H9 (cell line): Measurements from ENCODE around the gene HSD17B3. TPM values are rescaled to one million over a fixed set of nuclear protein-coding genes. Genes with fewer than 3 reads are reported as not detected.

Experiments
- DNase-seq: peaks from one replicate; pipeline ENCODE4 v3.0.0-alpha.2; 2017
- H2AFZ ChIP-seq: one replicate; pipeline ENCODE4 v1.6.1; 2013; ENCODE audit warnings: mild to moderate bottlenecking, low read length, control low read depth, moderate library complexity
- H2AK5ac ChIP-seq: 2 replicates; pipeline ENCODE4 v1.6.1; 2013; ENCODE audit warnings: low read length, control low read depth, mixed read lengths; ENCODE audit not compliant: insufficient read length
- H2BK120ac ChIP-seq: one replicate; pipeline ENCODE4 v1.6.1; 2013; ENCODE audit warnings: low read depth, mild to moderate bottlenecking, low read length, control low read depth, inconsistent platforms; ENCODE audit not compliant: poor library complexity, severe bottlenecking
- H2BK12ac ChIP-seq: 2 replicates; pipeline ENCODE4 v1.6.1; 2013; ENCODE audit warnings: low read length, control low read depth, mixed read lengths, low read depth; ENCODE audit not compliant: insufficient read length
- H2BK15ac ChIP-seq: 2 replicates; pipeline ENCODE4 v1.6.1; 2013; ENCODE audit warnings: low read depth, low read length, control low read depth
- H2BK20ac ChIP-seq: one replicate; pipeline ENCODE4 v1.6.1; 2013; ENCODE audit warnings: low read depth, mild to moderate bottlenecking, low read length, control low read depth, inconsistent platforms; ENCODE audit not compliant: poor library complexity, severe bottlenecking
- H2BK5ac ChIP-seq: 2 replicates; pipeline ENCODE4 v1.6.1; 2013; ENCODE audit warnings: low read length, control low read depth, mixed read lengths; ENCODE audit not compliant: insufficient read length
- H3K14ac ChIP-seq: 2 replicates; pipeline ENCODE4 v1.6.1; 2013; ENCODE audit warnings: low read length, control low read depth; ENCODE audit not compliant: insufficient read depth
- H3K18ac ChIP-seq: 2 replicates; pipeline ENCODE4 v1.6.1; 2013; ENCODE audit warnings: low read depth, mild to moderate bottlenecking, mixed read lengths, low read length, control low read depth; ENCODE audit not compliant: insufficient read length
- H3K23ac ChIP-seq: 2 replicates; pipeline ENCODE4 v1.6.1; 2013; ENCODE audit warnings: low read length, control low read depth, mixed read lengths, low read depth; ENCODE audit not compliant: insufficient read length
- H3K23me2 ChIP-seq: 2 replicates; pipeline ENCODE4 v1.6.1; 2013; ENCODE audit warnings: low read depth, mild to moderate bottlenecking, mixed read lengths, low read length, control low read depth; ENCODE audit not compliant: insufficient read length, poor library complexity, severe bottlenecking
- H3K27ac ChIP-seq: 2 replicates; pipeline ENCODE4 v1.5.1; 2013; ENCODE audit warnings: low read length, control low read depth, mixed read lengths, low read depth; ENCODE audit not compliant: insufficient read length
- H3K27me3 ChIP-seq: 2 replicates; pipeline ENCODE4 v1.6.1; 2013; ENCODE audit warnings: low read length, control low read depth, inconsistent platforms; ENCODE audit not compliant: insufficient read depth
- H3K4ac ChIP-seq: 2 replicates; pipeline ENCODE4 v1.6.1; 2013; ENCODE audit warnings: low read depth, mild to moderate bottlenecking, control low read depth, inconsistent platforms, low read length, moderate library complexity
- H3K4me1 ChIP-seq: 2 replicates; pipeline ENCODE4 v1.6.1; 2013; ENCODE audit warnings: low read length, control low read depth, inconsistent platforms; ENCODE audit not compliant: insufficient read depth
- H3K4me2 ChIP-seq: 2 replicates; pipeline ENCODE4 v1.6.1; 2013; ENCODE audit warnings: low read length, control low read depth, mixed read lengths; ENCODE audit not compliant: insufficient read length, insufficient read depth
- H3K56ac ChIP-seq: 2 replicates; pipeline ENCODE4 v1.6.1; 2013; ENCODE audit warnings: low read depth, mild to moderate bottlenecking, mixed read lengths, low read length, control low read depth; ENCODE audit not compliant: insufficient read length
- H3K79me1 ChIP-seq: 2 replicates; pipeline ENCODE4 v1.6.1; 2013; ENCODE audit warnings: low read depth, mild to moderate bottlenecking, moderate library complexity, low read length, control low read depth, inconsistent platforms; ENCODE audit not compliant: insufficient read depth, poor library complexity, severe bottlenecking
- H3K79me2 ChIP-seq: 2 replicates; pipeline ENCODE4 v1.6.1; 2013; ENCODE audit warnings: low read length, control low read depth, inconsistent platforms; ENCODE audit not compliant: insufficient read depth
- H3K9ac ChIP-seq: 2 replicates; pipeline ENCODE4 v1.6.1; 2013; ENCODE audit warnings: low read length, control low read depth, mixed read lengths; ENCODE audit not compliant: insufficient read length; ENCODE audit errors: extremely low read depth
- H3K9me3 ChIP-seq: one replicate; pipeline ENCODE4 v1.6.1; 2013; ENCODE audit warnings: low read depth, low read length, inconsistent platforms; ENCODE audit not compliant: control insufficient read depth
- H3T11ph ChIP-seq: one replicate; pipeline ENCODE4 v1.6.1; 2013; ENCODE audit warnings: mild to moderate bottlenecking, low read length, control low read depth, inconsistent platforms
- H4K20me1 ChIP-seq: one replicate; pipeline ENCODE4 v1.6.1; 2013; ENCODE audit not compliant: control insufficient read depth, insufficient read length, insufficient read depth
- H4K5ac ChIP-seq: 2 replicates; pipeline ENCODE4 v1.6.1; 2013; ENCODE audit warnings: low read depth, mild to moderate bottlenecking, mixed read lengths, low read length, control low read depth; ENCODE audit not compliant: insufficient read length
- H4K8ac ChIP-seq: replicated peaks from 2 replicates; pipeline ENCODE4 v1.6.1; 2013; ENCODE audit warnings: low read length, control low read depth, mixed read lengths, low read depth; ENCODE audit not compliant: insufficient read length
- H4K91ac ChIP-seq: 2 replicates; pipeline ENCODE4 v1.6.1; 2013; ENCODE audit warnings: low read depth, mild to moderate bottlenecking, moderate library complexity, mixed read lengths, low read length, control low read depth; ENCODE audit not compliant: insufficient read length
- H3K27ac Mint-ChIP-seq, 3 experiments: 2 replicates in 2 of 3; 3 replicates in 1 of 3; pipeline ENCODE4 v1.8.0; 2020 to 2021; ENCODE audit warnings: mixed read lengths in 3 of 3, mild to moderate bottlenecking in 1 of 3, moderate library complexity in 1 of 3
- H3K27me3 Mint-ChIP-seq: 2 replicates; pipeline ENCODE4 v1.8.0; 2021; ENCODE audit warnings: low read depth, mild to moderate bottlenecking, moderate library complexity, mixed read lengths
- H3K36me3 Mint-ChIP-seq, 3 experiments: 2 replicates in 2 of 3; 3 replicates in 1 of 3; pipeline ENCODE4 v1.8.0; 2020 to 2021; ENCODE audit warnings: low read depth in 3 of 3, mixed read lengths in 3 of 3; ENCODE audit not compliant: insufficient read depth in 1 of 3
- H3K4me1 Mint-ChIP-seq, 2 experiments: 2 replicates each; pipeline ENCODE4 v1.8.0; 2020; ENCODE audit warnings: mixed read lengths in 2 of 2
- H3K4me3 Mint-ChIP-seq, 2 experiments: 2 replicates in 1 of 2; 3 replicates in 1 of 2; pipeline ENCODE4 v1.8.0; 2020 to 2021; ENCODE audit warnings: mild to moderate bottlenecking in 2 of 2, mixed read lengths in 2 of 2, moderate library complexity in 1 of 2
- H3K9me3 Mint-ChIP-seq, 2 experiments: 2 replicates in 1 of 2; 3 replicates in 1 of 2; pipeline ENCODE4 v1.8.0; 2020; ENCODE audit warnings: mild to moderate bottlenecking in 2 of 2, mixed read lengths in 2 of 2, moderate library complexity in 1 of 2
- WGBS: extraction: QIAGEN DNeasy Blood & Tissue Kit; methylation state at CpG from one replicate; pipeline ENCODE4 v1.1.7; 2013; ENCODE audit warnings: missing lambda C conversion rate, low lambda C conversion rate, mixed read lengths; ENCODE audit not compliant: insufficient read length; ENCODE audit errors: extremely low coverage; 5-methylcytosine and 5-hydroxymethylcytosine counted together
- total RNA-seq: library from RNA; stranded (reverse); gene quantifications from 2 replicates; pipeline ENCODE4 v1.2.1, GENCODE V29; 2021
- TF ChIP-seq, protein P1 (sequence below): fragments of 200-600 bp; sonication (generic); conservative IDR thresholded peaks from 3 replicates; pipeline ENCODE4 v1.8.0; 2021; ENCODE audit warnings: antibody characterized with exemption, mild to moderate bottlenecking

Gene HSD17B3
- total RNA-seq, 1 experiment from 2014 or later, result not detected

DNA sequence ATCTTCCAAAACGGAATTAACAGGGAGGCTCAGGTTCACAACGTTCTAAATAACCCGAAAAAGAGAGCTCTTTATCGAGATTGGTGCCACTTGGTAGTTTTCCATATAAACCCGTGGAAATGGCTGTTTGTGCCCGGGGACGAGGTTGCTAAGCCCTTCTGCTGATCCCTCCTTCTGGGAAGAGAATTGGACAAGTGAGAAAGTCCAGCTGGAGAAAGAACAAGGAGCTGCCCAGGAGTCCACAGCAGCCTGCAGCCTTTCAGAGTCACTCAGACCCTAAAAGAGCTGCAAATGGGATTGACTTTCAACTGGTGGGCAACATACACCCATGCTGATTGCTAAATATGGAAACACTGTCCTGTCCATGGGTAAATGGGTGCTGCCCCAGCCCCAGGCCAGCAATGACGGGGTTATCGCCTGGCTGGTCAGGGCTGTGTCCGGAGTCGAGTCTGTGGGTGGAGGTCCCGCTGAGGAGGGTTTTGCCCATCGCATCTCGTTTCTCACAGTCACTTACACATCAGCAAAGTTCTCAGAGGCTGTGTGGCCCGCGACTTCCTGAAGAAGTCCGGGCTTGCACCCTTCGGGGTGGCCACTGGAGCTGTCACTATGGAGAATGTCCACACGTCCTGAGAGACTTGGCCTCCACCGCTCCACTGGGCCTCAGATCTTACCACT, 40.7 kb upstream of the HSD17B3 start:
- Histone ChIP-seq H3K18ac (peak overlapping the region; percentile 7), H2BK12ac (no peak overlapping the region), H3K56ac (no peak overlapping the region), H3K4ac (no peak overlapping the region), H3K23ac (no peak overlapping the region), H2BK5ac (no peak overlapping the region), H3K79me2 (no peaks in the 10 kb centered on the region), H3K23me2 (no peaks in the 10 kb centered on the region), H3K27ac (no peak overlapping the region), H3K9ac (no peak overlapping the region), H4K5ac (no peak overlapping the region), H4K91ac (no peak overlapping the region), H3K4me1 (peaks cover 9% of the 10 kb centered on the region), H3K9me3 (no peaks in the 10 kb centered on the region), H2BK20ac (no peak overlapping the region), H4K8ac (no peak overlapping the region), H2AFZ (no peak overlapping the region), H3T11ph (no peak overlapping the region), H3K14ac (no peak overlapping the region), H2AK5ac (no peak overlapping the region), H3K4me2 (no peak overlapping the region), H2BK15ac (no peak overlapping the region), H3K79me1 (no peaks in the 10 kb centered on the region), H3K27me3 (no peaks in the 10 kb centered on the region), H4K20me1 (no peaks in the 10 kb centered on the region), H2BK120ac (no peak overlapping the region)
- H3K36me3 Mint-ChIP-seq, result no peaks in the 10 kb centered on the region
- H3K27ac Mint-ChIP-seq, result peak overlapping the region in 1 of 3 experiments; percentile 9; a peak in 1 of 7 replicates
- H3K9me3 Mint-ChIP-seq, result no peaks in the 10 kb centered on the region
- H3K4me1 Mint-ChIP-seq, result peaks cover 36 to 49% of the 10 kb centered on the region in 2 experiments
- DNase-seq, result no peak
- TF ChIP-seq, protein P1, sequence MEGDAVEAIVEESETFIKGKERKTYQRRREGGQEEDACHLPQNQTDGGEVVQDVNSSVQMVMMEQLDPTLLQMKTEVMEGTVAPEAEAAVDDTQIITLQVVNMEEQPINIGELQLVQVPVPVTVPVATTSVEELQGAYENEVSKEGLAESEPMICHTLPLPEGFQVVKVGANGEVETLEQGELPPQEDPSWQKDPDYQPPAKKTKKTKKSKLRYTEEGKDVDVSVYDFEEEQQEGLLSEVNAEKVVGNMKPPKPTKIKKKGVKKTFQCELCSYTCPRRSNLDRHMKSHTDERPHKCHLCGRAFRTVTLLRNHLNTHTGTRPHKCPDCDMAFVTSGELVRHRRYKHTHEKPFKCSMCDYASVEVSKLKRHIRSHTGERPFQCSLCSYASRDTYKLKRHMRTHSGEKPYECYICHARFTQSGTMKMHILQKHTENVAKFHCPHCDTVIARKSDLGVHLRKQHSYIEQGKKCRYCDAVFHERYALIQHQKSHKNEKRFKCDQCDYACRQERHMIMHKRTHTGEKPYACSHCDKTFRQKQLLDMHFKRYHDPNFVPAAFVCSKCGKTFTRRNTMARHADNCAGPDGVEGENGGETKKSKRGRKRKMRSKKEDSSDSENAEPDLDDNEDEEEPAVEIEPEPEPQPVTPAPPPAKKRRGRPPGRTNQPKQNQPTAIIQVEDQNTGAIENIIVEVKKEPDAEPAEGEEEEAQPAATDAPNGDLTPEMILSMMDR, result no peak
- no peak overlapping the region for H3K4me3 Mint-ChIP-seq
- H3K27me3 Mint-ChIP-seq, result no peaks in the 10 kb centered on the region
- no CpG with 5 or more reads among the region's 20 CpGs for WGBS
